HEK293 (cell line): ENCODE data around the gene GLT1D1.
"Not testable (repeated sequence)": the region's sequence is repeated elsewhere in the genome, so short reads cannot be mapped to it uniquely, and the experiment has no call there.

Experiments
- CTCF ChIA-PET: fragments of 350-600 bp; formaldehyde crosslinking; extraction: SDS; loops from one replicate; lab custom pipeline; 2021; ENCODE audit warnings: antibody characterized with exemption; lab: Yijun Ruan, JAX
- POLR2A ChIA-PET: fragments of 300-600 bp; formaldehyde crosslinking; extraction: SDS; loops from one replicate; lab custom pipeline; 2020; ENCODE audit warnings: antibody characterized with exemption, inconsistent platforms; lab: Yijun Ruan, JAX
- H3K27ac ChIP-seq: fragments of 200-500 bp; sonication (Bioruptor generic); 2 replicates; pipeline ENCODE4 v1.5.1; 2014; ENCODE audit warnings: low read depth, low read length, control low read depth, inconsistent platforms; ENCODE audit errors: extremely low read depth
- H3K36me3 ChIP-seq, 2 experiments: fragments of 200-500 bp in 1 of 2; sonication (Bioruptor generic) in 1 of 2; 1 replicate in 1 of 2; 2 replicates in 1 of 2; pipeline ENCODE4 v1.5.1; 2014 to 2017; ENCODE audit warnings: inconsistent platforms in 2 of 2, low read length in 2 of 2; ENCODE audit not compliant: control insufficient read depth in 2 of 2, insufficient read depth in 1 of 2
- H3K4me1 ChIP-seq: fragments of 200-500 bp; sonication (Bioruptor generic); 2 replicates; pipeline ENCODE4 v1.5.1; 2014; ENCODE audit warnings: mild to moderate bottlenecking, low read length, inconsistent platforms; ENCODE audit not compliant: control insufficient read depth, insufficient read depth
- H3K4me3 ChIP-seq: 2 replicates; pipeline ENCODE4 v1.5.1; 2011; ENCODE audit warnings: low read depth, mild to moderate bottlenecking, control low read depth, low read length, moderate library complexity
- H3K9me3 ChIP-seq: fragments of 200-500 bp; sonication (Bioruptor generic); 2 replicates; pipeline ENCODE4 v1.5.1; 2014; ENCODE audit warnings: low read depth, low read length, inconsistent platforms; ENCODE audit not compliant: control insufficient read depth, insufficient read depth
- IKZF3 ChIP-seq: fragments of 450-650 bp; IDR thresholded peaks from 2 replicates; pipeline ENCODE4 v1.5.0; 2018; ENCODE audit warnings: missing biosample characterization, mild to moderate bottlenecking, missing genetic modification characterization, moderate library complexity
- KLF17 ChIP-seq: fragments of 450-650 bp; formaldehyde crosslinking; IDR thresholded peaks from 2 replicates; pipeline ENCODE4 v1.5.1; 2016; ENCODE audit warnings: missing biosample characterization, missing genetic modification characterization
- OVOL3 ChIP-seq: fragments of 450-650 bp; formaldehyde crosslinking; IDR thresholded peaks from 2 replicates; pipeline ENCODE4 v1.5.1; 2016; ENCODE audit warnings: missing biosample characterization, missing genetic modification characterization
- PRDM1 ChIP-seq: fragments of 450-650 bp; formaldehyde crosslinking; IDR thresholded peaks from 2 replicates; pipeline ENCODE4; 2016; ENCODE audit warnings: missing biosample characterization, missing genetic modification characterization
- ZBTB21 ChIP-seq: fragments of 450-650 bp; formaldehyde crosslinking; IDR thresholded peaks from 2 replicates; pipeline ENCODE4 v1.5.1; 2017; ENCODE audit warnings: missing biosample characterization, missing genetic modification characterization
- ZNF211 ChIP-seq: fragments of 450-650 bp; formaldehyde crosslinking; IDR thresholded peaks from 2 replicates; pipeline ENCODE4 v1.5.1; 2016; ENCODE audit warnings: low read depth, missing biosample characterization, missing genetic modification characterization
- ZNF239 ChIP-seq: fragments of 450-650 bp; formaldehyde crosslinking; IDR thresholded peaks from 2 replicates; pipeline ENCODE4 v1.5.1; 2016; ENCODE audit warnings: missing biosample characterization, missing genetic modification characterization
- ZNF324 ChIP-seq: fragments of 450-650 bp; formaldehyde crosslinking; IDR thresholded peaks from 2 replicates; pipeline ENCODE4 v1.5.1; 2016; ENCODE audit warnings: missing biosample characterization, missing genetic modification characterization
- ZNF366 ChIP-seq: fragments of 450-650 bp; formaldehyde crosslinking; conservative IDR thresholded peaks from 2 replicates; pipeline ENCODE4 v1.5.1; 2016; ENCODE audit warnings: missing biosample characterization, missing genetic modification characterization
- ZNF426 ChIP-seq: fragments of 450-650 bp; formaldehyde crosslinking; IDR thresholded peaks from 2 replicates; pipeline ENCODE4 v1.5.1; 2017; ENCODE audit warnings: missing biosample characterization, missing genetic modification characterization, mild to moderate bottlenecking, inconsistent platforms, moderate library complexity
- ZNF501 ChIP-seq: fragments of 450-650 bp; formaldehyde crosslinking; IDR thresholded peaks from 2 replicates; pipeline ENCODE4 v1.5.1; 2016; ENCODE audit warnings: missing biosample characterization, missing genetic modification characterization
- ZNF529 ChIP-seq: fragments of 450-650 bp; formaldehyde crosslinking; IDR thresholded peaks from 2 replicates; pipeline ENCODE4 v1.5.1; 2017; ENCODE audit warnings: missing genetic modification characterization, missing biosample characterization; ENCODE audit not compliant: insufficient replicate concordance
- ZNF580 ChIP-seq: fragments of 450-650 bp; formaldehyde crosslinking; IDR thresholded peaks from 2 replicates; pipeline ENCODE4 v1.5.1; 2016; ENCODE audit warnings: missing biosample characterization, missing genetic modification characterization
- ZNF596 ChIP-seq: fragments of 450-650 bp; IDR thresholded peaks from 2 replicates; pipeline ENCODE4 v1.5.0; 2018; ENCODE audit warnings: missing biosample characterization, mild to moderate bottlenecking, missing genetic modification characterization, moderate library complexity
- ZNF629 ChIP-seq: fragments of 450-650 bp; formaldehyde crosslinking; IDR thresholded peaks from 2 replicates; pipeline ENCODE4 v1.5.1; 2017; ENCODE audit warnings: missing biosample characterization, missing genetic modification characterization
- ZNF664 ChIP-seq: fragments of 450-650 bp; formaldehyde crosslinking; IDR thresholded peaks from 2 replicates; pipeline ENCODE4 v1.5.1; 2016; ENCODE audit warnings: missing biosample characterization, missing genetic modification characterization
- ZNF777 ChIP-seq: fragments of 450-650 bp; formaldehyde crosslinking; IDR thresholded peaks from 2 replicates; pipeline ENCODE4 v1.5.1; 2017; ENCODE audit warnings: missing biosample characterization, missing genetic modification characterization, borderline replicate concordance
- ZSCAN23 ChIP-seq: fragments of 450-650 bp; formaldehyde crosslinking; IDR thresholded peaks from 2 replicates; pipeline ENCODE4 v1.5.1; 2016; ENCODE audit warnings: missing biosample characterization, missing genetic modification characterization
- TF ChIP-seq, protein P1 (sequence below): fragments of 450-650 bp; formaldehyde crosslinking; IDR thresholded peaks from 2 replicates; pipeline ENCODE4 v1.5.1; 2016; ENCODE audit warnings: missing biosample characterization, missing genetic modification characterization
- TF ChIP-seq, protein P2 (sequence below): fragments of 450-650 bp; formaldehyde crosslinking; IDR thresholded peaks from 2 replicates; pipeline ENCODE4 v1.5.1; 2017; ENCODE audit warnings: missing biosample characterization, missing genetic modification characterization

Gene GLT1D1

DNA sequence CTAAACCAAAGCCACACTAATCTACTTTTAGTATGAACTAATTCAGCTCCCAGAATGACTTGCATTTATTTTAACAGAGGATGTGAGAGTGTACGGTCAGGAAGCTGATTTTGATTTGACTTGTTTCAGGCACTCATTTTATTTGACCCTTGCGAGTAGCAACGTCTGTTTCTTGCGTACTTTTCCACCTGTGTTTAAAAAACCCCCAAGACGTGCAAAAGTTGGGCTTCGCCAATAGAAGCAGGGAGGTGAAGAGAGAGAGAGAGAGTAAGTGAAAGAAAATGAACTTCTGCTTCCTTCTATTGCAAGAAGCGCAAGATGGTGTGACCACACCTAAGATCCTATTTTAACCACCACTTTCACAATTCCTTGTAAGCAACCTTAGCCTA lies 22.8 kb upstream of the GLT1D1 start:
- CTCF ChIA-PET = no interaction called here
- no peak overlapping the region for H3K27ac ChIP-seq
- H3K4me1 ChIP-seq = no peaks in the 10 kb centered on the region
- POLR2A ChIA-PET = no interaction called here
- peaks cover 0 to 5% of the 10 kb centered on the region in 2 experiments; a peak in 1 of 3 replicates for H3K36me3 ChIP-seq
- no peaks in the 10 kb centered on the region for H3K9me3 ChIP-seq
- TF ChIP-seq ZNF580 (tag by site-specific recombination) = no peak
- no peak for TF ChIP-seq ZBTB21 (tag by site-specific recombination)
- no peak overlapping the region for H3K4me3 ChIP-seq

DNA sequence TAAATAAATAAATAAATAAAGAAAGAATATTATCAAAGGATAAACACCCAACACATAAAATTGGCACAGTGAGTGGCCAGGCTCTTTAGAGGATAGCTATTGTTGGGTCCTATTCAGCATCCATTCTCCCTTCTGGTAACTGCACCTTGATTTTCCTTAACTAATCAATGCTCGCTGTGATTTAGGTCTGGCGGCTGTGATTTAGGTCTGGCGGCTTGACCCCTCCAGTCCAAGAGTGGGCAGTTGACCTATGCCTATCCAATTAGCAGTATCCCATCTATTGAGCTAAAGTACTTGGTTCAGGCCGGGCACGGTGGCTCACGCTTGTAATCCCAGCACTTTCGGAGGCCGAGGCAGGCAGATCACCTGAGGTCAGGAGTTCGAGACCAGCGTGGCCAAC lies 19.9 kb upstream of the GLT1D1 start:
- CTCF ChIA-PET = interaction anchor here (0.6 to 0.7 kb wide), 2 partner anchors 11 to 732 kb away, joined by 3 read pairs; no protein-coding TSS in a partner anchor
- H3K4me1 ChIP-seq = no peaks in the 10 kb centered on the region
- TF ChIP-seq ZNF426 (tag by site-specific recombination) = peak; percentile 33
- TF ChIP-seq ZNF777 (tag by site-specific recombination) = no peak
- TF ChIP-seq, all 188 proteins: peak for 1
- Histone ChIP-seq H3K27ac (no peak overlapping the region), H3K36me3 (no peaks in the 10 kb centered on the region), H3K9me3 (no peaks in the 10 kb centered on the region), H3K4me3 (no peak overlapping the region)
- POLR2A ChIA-PET = no interaction called here

- H3K4me1 ChIP-seq, H3K4me3 ChIP-seq, H3K9me3 ChIP-seq, H3K27ac ChIP-seq, POLR2A ChIA-PET, H3K36me3 ChIP-seq: not testable (repeated sequence)
- CTCF ChIA-PET = interaction anchor here (1.2 kb wide), 1 partner anchor 11 kb away, joined by 3 read pairs; no protein-coding TSS in a partner anchor
These were observed 13.4 kb upstream of the GLT1D1 start for GRCh38 chr12:128839885-128840284.

- Histone ChIP-seq H3K36me3 (no peaks in the 10 kb centered on the region), H3K27ac (no peak overlapping the region), H3K4me3 (no peak overlapping the region), H3K4me1 (no peaks in the 10 kb centered on the region), H3K9me3 (no peaks in the 10 kb centered on the region)
- TF ChIP-seq IKZF3 (tag by site-specific recombination) (no peak), PRDM1 (tag by site-specific recombination) (no peak), ZNF596 (tag by site-specific recombination) (peak; percentile 65)
- POLR2A ChIA-PET = no interaction called here
- CTCF ChIA-PET = interaction anchor here (1.2 kb wide), 1 partner anchor 10 kb away, joined by 3 read pairs; no protein-coding TSS in a partner anchor
These were observed 12.3 kb upstream of the GLT1D1 start for GRCh38 chr12:128840862-128841468.

GRCh38 chr12:128842579-128842978 lies 10.7 kb upstream of the GLT1D1 start:
- Histone ChIP-seq H3K27ac (no peak overlapping the region), H3K4me3 (no peak overlapping the region), H3K36me3 (no peaks in the 10 kb centered on the region), H3K9me3 (no peaks in the 10 kb centered on the region), H3K4me1 (no peaks in the 10 kb centered on the region)
- CTCF ChIA-PET = no interaction called here
- POLR2A ChIA-PET = no interaction called here
- TF ChIP-seq ZNF324 (tag by site-specific recombination) (no peak), PRDM1 (tag by site-specific recombination) (no peak), ZSCAN23 (tag by site-specific recombination) (no peak), ZNF211 (tag by site-specific recombination) (no peak), ZNF629 (tag by site-specific recombination) (no peak), ZNF664 (tag by site-specific recombination) (no peak), ZNF529 (tag by site-specific recombination) (no peak), ZNF366 (no peak), ZNF239 (tag by site-specific recombination) (no peak), OVOL3 (tag by site-specific recombination) (no peak), ZNF501 (tag by site-specific recombination) (no peak), KLF17 (no peak)
- TF ChIP-seq, protein P1, sequence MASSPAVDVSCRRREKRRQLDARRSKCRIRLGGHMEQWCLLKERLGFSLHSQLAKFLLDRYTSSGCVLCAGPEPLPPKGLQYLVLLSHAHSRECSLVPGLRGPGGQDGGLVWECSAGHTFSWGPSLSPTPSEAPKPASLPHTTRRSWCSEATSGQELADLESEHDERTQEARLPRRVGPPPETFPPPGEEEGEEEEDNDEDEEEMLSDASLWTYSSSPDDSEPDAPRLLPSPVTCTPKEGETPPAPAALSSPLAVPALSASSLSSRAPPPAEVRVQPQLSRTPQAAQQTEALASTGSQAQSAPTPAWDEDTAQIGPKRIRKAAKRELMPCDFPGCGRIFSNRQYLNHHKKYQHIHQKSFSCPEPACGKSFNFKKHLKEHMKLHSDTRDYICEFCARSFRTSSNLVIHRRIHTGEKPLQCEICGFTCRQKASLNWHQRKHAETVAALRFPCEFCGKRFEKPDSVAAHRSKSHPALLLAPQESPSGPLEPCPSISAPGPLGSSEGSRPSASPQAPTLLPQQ (tag by site-specific recombination) = no peak
- TF ChIP-seq, protein P2, sequence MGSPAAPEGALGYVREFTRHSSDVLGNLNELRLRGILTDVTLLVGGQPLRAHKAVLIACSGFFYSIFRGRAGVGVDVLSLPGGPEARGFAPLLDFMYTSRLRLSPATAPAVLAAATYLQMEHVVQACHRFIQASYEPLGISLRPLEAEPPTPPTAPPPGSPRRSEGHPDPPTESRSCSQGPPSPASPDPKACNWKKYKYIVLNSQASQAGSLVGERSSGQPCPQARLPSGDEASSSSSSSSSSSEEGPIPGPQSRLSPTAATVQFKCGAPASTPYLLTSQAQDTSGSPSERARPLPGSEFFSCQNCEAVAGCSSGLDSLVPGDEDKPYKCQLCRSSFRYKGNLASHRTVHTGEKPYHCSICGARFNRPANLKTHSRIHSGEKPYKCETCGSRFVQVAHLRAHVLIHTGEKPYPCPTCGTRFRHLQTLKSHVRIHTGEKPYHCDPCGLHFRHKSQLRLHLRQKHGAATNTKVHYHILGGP (tag by site-specific recombination) = no peak
